PC-9 (cell line): ENCODE results near the gene BCL11B. TPM values are rescaled to one million over a fixed set of nuclear protein-coding genes. Genes with fewer than 3 reads are reported as not detected.

Source experiments
- BruUV-seq: library from RNA; stranded (reverse); fragments of 400-500 nt; replicated peaks from 2 replicates; lab custom pipeline; 2021; lab: Mats Ljungman, UMichigan
- CTCF ChIA-PET: fragments of 300-600 bp; sonication (Branson Sonifier 250); formaldehyde crosslinking; loops from one replicate; lab custom pipeline; 2022; ENCODE audit warnings: antibody characterized with exemption; lab: Charles Lee
- POLR2A ChIA-PET: fragments of 300-600 bp; sonication (Branson Sonifier 250); formaldehyde crosslinking; loops from one replicate; lab custom pipeline; 2022; ENCODE audit warnings: antibody characterized with exemption; ENCODE audit not compliant: unreplicated experiment; lab: Charles Lee
- DNase-seq, 2 experiments: peaks; one replicate each; pipeline versions ENCODE4 v3.0.0 to v3.0.0-alpha.2; 2015 to 2022; ENCODE audit warnings: mixed read lengths in 1 of 2
- H2AFZ ChIP-seq: fragments of 200-600 bp; sonication (generic); 2 replicates; pipeline ENCODE4 v1.8.1; 2017; ENCODE audit warnings: antibody characterized with exemption
- H3F3A ChIP-seq: fragments of 200-600 bp; sonication (generic); 2 replicates; pipeline ENCODE4 v1.8.1; 2017; ENCODE audit warnings: antibody characterized with exemption, mild to moderate bottlenecking, low read depth; ENCODE audit not compliant: insufficient read depth
- H3K27ac ChIP-seq: fragments of 200-600 bp; sonication (generic); 2 replicates; pipeline ENCODE4 v1.6.1; 2016; ENCODE audit warnings: mixed run types
- H3K27me3 ChIP-seq: fragments of 200-600 bp; sonication (generic); 2 replicates; pipeline ENCODE4 v1.6.1; 2016; ENCODE audit warnings: low read depth, mixed run types; ENCODE audit not compliant: insufficient read depth
- H3K36me3 ChIP-seq: fragments of 200-600 bp; sonication (generic); 2 replicates; pipeline ENCODE4 v1.6.1; 2016; ENCODE audit warnings: low read depth, mixed run types
- H3K4me1 ChIP-seq: fragments of 200-600 bp; sonication (generic); replicated peaks from 2 replicates; pipeline ENCODE4 v1.6.1; 2016; ENCODE audit warnings: mixed run types; ENCODE audit not compliant: insufficient read depth
- H3K4me2 ChIP-seq: fragments of 200-600 bp; sonication (generic); 2 replicates; pipeline ENCODE4 v1.6.1; 2017; ENCODE audit warnings: mixed run types
- H3K4me3 ChIP-seq: fragments of 200-600 bp; sonication (generic); 2 replicates; pipeline ENCODE4 v1.6.1; 2016; ENCODE audit warnings: mixed run types
- H3K79me2 ChIP-seq: fragments of 200-600 bp; sonication (generic); 2 replicates; pipeline ENCODE4 v1.6.1; 2017; ENCODE audit warnings: low read depth, mixed run types
- H3K9me2 ChIP-seq: fragments of 200-600 bp; sonication (generic); 2 replicates; pipeline ENCODE4 v1.8.1; 2017; ENCODE audit warnings: mild to moderate bottlenecking; ENCODE audit not compliant: insufficient read depth
- H3K9me3 ChIP-seq: fragments of 200-600 bp; sonication (generic); 2 replicates; pipeline ENCODE4 v1.8.1; 2016; ENCODE audit warnings: low read depth; ENCODE audit not compliant: insufficient read depth
- H4K20me1 ChIP-seq: fragments of 200-600 bp; sonication (generic); 2 replicates; pipeline ENCODE4 v1.8.1; 2017; ENCODE audit not compliant: insufficient read depth
- CTCF ChIP-seq: fragments of 200-600 bp; sonication (generic); conservative IDR thresholded peaks from 2 replicates; pipeline ENCODE4 v1.6.1; 2017; ENCODE audit warnings: mixed run types, antibody characterized with exemption, mild to moderate bottlenecking, moderate library complexity
- EZH2 ChIP-seq: fragments of 200-600 bp; sonication (generic); IDR thresholded peaks from 2 replicates; pipeline ENCODE4 v1.8.0; 2017; ENCODE audit warnings: antibody characterized with exemption, low read depth
- intact Hi-C: fragments of 100-400 bp; cut with micrococcal nuclease; formaldehyde crosslinking; loops from one replicate; pipeline ENCODE4 v1.10.0; 2022; ENCODE audit not compliant: unreplicated experiment
- total RNA-seq: library from RNA; stranded (reverse); gene quantifications from 2 replicates; pipeline ENCODE4 v1.2.3, GENCODE V29; 2021

BCL11B gene
- total RNA-seq, 1 experiment from 2014 or later = not detected

GRCh38 chr14:99260587-99261551, 11.1 kb downstream of the BCL11B start:
- Histone ChIP-seq H3K27me3 (peaks cover 79% of the 10 kb centered on the region), H3K9me2 (no peaks in the 10 kb centered on the region), H3K27ac (no peak overlapping the region), H3K79me2 (no peaks in the 10 kb centered on the region), H3F3A (no peaks in the 10 kb centered on the region), H2AFZ (no peak overlapping the region), H3K4me1 (no peaks in the 10 kb centered on the region), H3K36me3 (no peaks in the 10 kb centered on the region), H3K9me3 (no peaks in the 10 kb centered on the region), H3K4me2 (no peak overlapping the region), H4K20me1 (no peaks in the 10 kb centered on the region), H3K4me3 (no peak overlapping the region)
- TF ChIP-seq CTCF (no peak), EZH2 (no peak)
- DNase-seq = no peak
- ChIA-PET POLR2A (no interaction called here), CTCF (no interaction called here)
- BruUV-seq = no TSS peak
- intact Hi-C loops = no loop called here

GRCh38 chr14:99260116-99260515, 11.9 kb downstream of the BCL11B start:
- Histone ChIP-seq H3F3A (no peaks in the 10 kb centered on the region), H3K4me2 (no peak overlapping the region), H3K4me3 (no peak overlapping the region), H2AFZ (no peak overlapping the region), H3K9me3 (no peaks in the 10 kb centered on the region), H3K9me2 (no peaks in the 10 kb centered on the region), H3K27me3 (peaks cover 76% of the 10 kb centered on the region), H3K36me3 (no peaks in the 10 kb centered on the region), H3K27ac (no peak overlapping the region), H4K20me1 (no peaks in the 10 kb centered on the region), H3K4me1 (no peaks in the 10 kb centered on the region), H3K79me2 (no peaks in the 10 kb centered on the region)
- TF ChIP-seq EZH2 (no peak), CTCF (no peak)
- no peak for DNase-seq
- CTCF ChIA-PET = no interaction called here
- no TSS peak for BruUV-seq
- intact Hi-C loops = no loop called here
- POLR2A ChIA-PET = no interaction called here

GRCh38 chr14:99258876-99259726, 12.9 kb downstream of the BCL11B start:
- no peak for TF ChIP-seq EZH2
- no peak for TF ChIP-seq CTCF
- Histone ChIP-seq H2AFZ (no peak overlapping the region), H3K9me2 (no peaks in the 10 kb centered on the region), H3K4me2 (no peak overlapping the region), H3K27me3 (peaks cover 83% of the 10 kb centered on the region), H3K9me3 (no peaks in the 10 kb centered on the region), H3K79me2 (no peaks in the 10 kb centered on the region), H3K4me3 (no peak overlapping the region), H3K27ac (no peak overlapping the region), H3K36me3 (no peaks in the 10 kb centered on the region), H3F3A (no peaks in the 10 kb centered on the region), H4K20me1 (no peaks in the 10 kb centered on the region), H3K4me1 (no peaks in the 10 kb centered on the region)
- BruUV-seq = no TSS peak
- ChIA-PET CTCF (no interaction called here), POLR2A (no interaction called here)
- no peak for DNase-seq
- intact Hi-C loops = no loop called here
